RWPE1 (cell line): ENCODE measurements around the gene TSPAN4.

ENCODE experiments used
- CTCF ChIA-PET: fragments of 350-600 bp; sonication (Branson Sonifier 250); formaldehyde crosslinking; extraction: SDS; loops from one replicate; lab custom pipeline; 2021; lab: Yijun Ruan, JAX
- POLR2A ChIA-PET: fragments of 400-600 bp; formaldehyde crosslinking; extraction: SDS; loops from one replicate; lab custom pipeline; 2020; ENCODE audit warnings: antibody characterized with exemption; ENCODE audit not compliant: low non-redundant PET; lab: Yijun Ruan, JAX
- DNase-seq: peaks from one replicate; pipeline ENCODE4 v3.0.0; 2012; ENCODE audit warnings: low spot score
- H3K27ac ChIP-seq: fragments of 450-650 bp; 2 replicates; pipeline ENCODE4 v1.5.1; 2017
- TF ChIP-seq, protein P1 (sequence below): fragments of 450-650 bp; conservative IDR thresholded peaks from 2 replicates; pipeline ENCODE4 v1.5.1; 2017; ENCODE audit warnings: low read depth, mild to moderate bottlenecking

TSPAN4 gene

GRCh38 chr11:804599-804964, 38.1 kb upstream of the TSPAN4 start:
- CTCF ChIA-PET = no interaction called here
- POLR2A ChIA-PET = interaction anchor here (0.5 to 1.1 kb wide), 2 partner anchors 17 to 20 kb away, joined by 3 to 6 read pairs; no protein-coding TSS in a partner anchor
- DNase-seq = no peak
- TF ChIP-seq, protein P1, sequence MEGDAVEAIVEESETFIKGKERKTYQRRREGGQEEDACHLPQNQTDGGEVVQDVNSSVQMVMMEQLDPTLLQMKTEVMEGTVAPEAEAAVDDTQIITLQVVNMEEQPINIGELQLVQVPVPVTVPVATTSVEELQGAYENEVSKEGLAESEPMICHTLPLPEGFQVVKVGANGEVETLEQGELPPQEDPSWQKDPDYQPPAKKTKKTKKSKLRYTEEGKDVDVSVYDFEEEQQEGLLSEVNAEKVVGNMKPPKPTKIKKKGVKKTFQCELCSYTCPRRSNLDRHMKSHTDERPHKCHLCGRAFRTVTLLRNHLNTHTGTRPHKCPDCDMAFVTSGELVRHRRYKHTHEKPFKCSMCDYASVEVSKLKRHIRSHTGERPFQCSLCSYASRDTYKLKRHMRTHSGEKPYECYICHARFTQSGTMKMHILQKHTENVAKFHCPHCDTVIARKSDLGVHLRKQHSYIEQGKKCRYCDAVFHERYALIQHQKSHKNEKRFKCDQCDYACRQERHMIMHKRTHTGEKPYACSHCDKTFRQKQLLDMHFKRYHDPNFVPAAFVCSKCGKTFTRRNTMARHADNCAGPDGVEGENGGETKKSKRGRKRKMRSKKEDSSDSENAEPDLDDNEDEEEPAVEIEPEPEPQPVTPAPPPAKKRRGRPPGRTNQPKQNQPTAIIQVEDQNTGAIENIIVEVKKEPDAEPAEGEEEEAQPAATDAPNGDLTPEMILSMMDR = no peak
- peak overlapping the region; percentile 97 for H3K27ac ChIP-seq

GRCh38 chr11:808427-809286, 34.0 kb upstream of the TSPAN4 start:
- CTCF ChIA-PET = no interaction called here
- DNase-seq = no peak
- POLR2A ChIA-PET = interaction anchor here (0.7 to 1.4 kb wide), 2 partner anchors 11 to 242 kb away, joined by 3 to 7 read pairs; partner anchors contain the start of gene PNPLA2

GRCh38 chr11:809287-810039, 33.2 kb upstream of the TSPAN4 start, which contains the start of gene RPLP2:
TSS of gene RPLP2 (plus strand) at chr11:809967. CDS start at chr11:810235, 268 bp downstream.
- ChIA-PET POLR2A (interaction anchor here (0.8 to 1.4 kb wide), 2 partner anchors 10 to 112 kb away, joined by 4 to 7 read pairs; partner anchors contain the start of gene PNPLA2), CTCF (no interaction called here)
- TF ChIP-seq, protein P1 = no peak
- H3K27ac ChIP-seq = peak within 1 kb of the TSS; percentile 97
- DNase-seq = peak; percentile 93

More at GRCh38 chr11:808427-809286, 34.0 kb upstream of the TSPAN4 start:
- peak overlapping the region; percentile 97 for H3K27ac ChIP-seq
- TF ChIP-seq, protein P1 = no peak

DNA sequence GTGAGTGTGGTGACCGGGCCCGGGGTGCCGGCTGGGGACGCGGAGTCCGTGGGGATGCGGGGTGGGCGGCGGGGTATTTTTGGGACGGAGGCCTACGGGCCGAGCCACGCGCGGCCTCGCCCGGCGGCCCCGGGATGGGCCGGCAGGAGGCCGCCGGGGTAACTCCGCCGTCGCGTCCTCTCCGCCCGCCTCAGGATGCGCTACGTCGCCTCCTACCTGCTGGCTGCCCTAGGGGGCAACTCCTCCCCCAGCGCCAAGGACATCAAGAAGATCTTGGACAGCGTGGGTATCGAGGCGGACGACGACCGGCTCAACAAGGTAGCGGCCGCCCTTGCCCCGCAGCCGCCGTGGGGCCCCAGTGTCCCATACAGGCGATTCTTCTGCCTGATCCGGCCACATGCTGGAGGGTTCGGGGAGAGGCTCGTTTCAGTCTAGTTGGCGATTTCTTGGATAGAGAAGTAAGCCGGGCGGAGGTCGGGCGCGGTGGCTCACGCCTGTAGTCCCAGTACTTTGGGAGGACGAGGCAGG, 32.5 kb upstream of the TSPAN4 start:
- POLR2A ChIA-PET = interaction anchor here (0.8 to 1.4 kb wide), 2 partner anchors 9 to 113 kb away, joined by 4 to 7 read pairs; partner anchors contain the start of gene PNPLA2
- H3K27ac ChIP-seq = peak overlapping the region; percentile 97
- DNase-seq = no peak
- CTCF ChIA-PET = no interaction called here
- TF ChIP-seq, protein P1 = no peak

- ChIA-PET CTCF (interaction anchor here (0.6 kb wide), 1 partner anchor 48 kb away, joined by 7 read pairs; no protein-coding TSS in a partner anchor), POLR2A (interaction anchor here (0.6 to 1.1 kb wide), 3 partner anchors 11 to 29 kb away, joined by 3 to 8 read pairs (median 4); no protein-coding TSS in a partner anchor)
- H3K27ac ChIP-seq = peak overlapping the region; percentile 97
- DNase-seq = no peak
- TF ChIP-seq, protein P1 = no peak
Observed at GRCh38 chr11:811446-812245, 31.0 kb upstream of the TSPAN4 start.
